Measurements from ENCODE around the gene GAB2. TPM values are rescaled to one million over a fixed set of nuclear protein-coding genes. Genes with fewer than 3 reads are reported as not detected.
A peak's percentile ranks its signal among the peaks of the same experiment; 100 is the strongest.

The GAB2 gene
- total and polyA plus RNA-seq, 2 experiments from 2014 or later, result 4.9 to 10.2 TPM

- no peak overlapping the region for H3K27ac ChIP-seq
- WGBS (ENCODE audit: low lambda C conversion rate, missing lambda C conversion rate), result 71% methylated on average over 5 of the region's 5 CpGs
These were observed 105.8 kb downstream of the GAB2 start for GRCh38 chr11:78311702-78312371.

GRCh38 chr11:78310500-78310909 lies 107.1 kb downstream of the GAB2 start:
- peak; percentile 26 for DNase-seq (ENCODE audit: low spot score)
- no peak overlapping the region for H2AFZ ChIP-seq
- H3K27me3 ChIP-seq, result no peaks in the 10 kb centered on the region

More at GRCh38 chr11:78311702-78312371, 105.8 kb downstream of the GAB2 start:
- Histone ChIP-seq H3K9me2 (replicated peaks; ENCODE audit: insufficient read depth) (no peaks in the 10 kb centered on the region), H3K27me3 (no peaks in the 10 kb centered on the region), H3K4me3 (no peak overlapping the region), H3K79me2 (peaks cover 64% of the 10 kb centered on the region), H2AFZ (no peak overlapping the region), H3K36me3 (replicated peaks; ENCODE audit: insufficient read depth, low read depth) (no peaks in the 10 kb centered on the region), H4K20me1 (ENCODE audit: insufficient read depth, poor library complexity, severe bottlenecking) (no peaks in the 10 kb centered on the region), H3K4me1 (ENCODE audit: insufficient read depth) (peaks cover 19% of the 10 kb centered on the region), H3K9me3 (ENCODE audit: low read depth) (no peaks in the 10 kb centered on the region), H3K4me2 (no peak overlapping the region)
- TF ChIP-seq EZH2phosphoT487 (IDR thresholded peaks at IDR 0.05; ENCODE audit: low read depth, severe bottlenecking, unreplicated experiment), result no peak
- no peak for TF ChIP-seq CTCF (IDR thresholded peaks at IDR 0.05; ENCODE audit: poor library complexity)
- no peak for TF ChIP-seq EZH2 (IDR thresholded peaks at IDR 0.05; ENCODE audit: borderline replicate concordance)
- DNase-seq (ENCODE audit: low spot score), result no peak

GRCh38 chr11:78304201-78304600 lies 113.4 kb downstream of the GAB2 start:
- Histone ChIP-seq H3K36me3 (replicated peaks; ENCODE audit: insufficient read depth, low read depth) (no peaks in the 10 kb centered on the region), H3K79me2 (peaks cover 34% of the 10 kb centered on the region), H3K4me1 (ENCODE audit: insufficient read depth) (no peaks in the 10 kb centered on the region)

More at GRCh38 chr11:78310500-78310909, 107.1 kb downstream of the GAB2 start:
- Histone ChIP-seq H3K36me3 (replicated peaks; ENCODE audit: insufficient read depth, low read depth) (no peaks in the 10 kb centered on the region), H3K4me3 (no peak overlapping the region), H3K4me1 (ENCODE audit: insufficient read depth) (peaks cover 19% of the 10 kb centered on the region), H4K20me1 (ENCODE audit: insufficient read depth, poor library complexity, severe bottlenecking) (no peaks in the 10 kb centered on the region), H3K79me2 (peaks cover 54% of the 10 kb centered on the region), H3K4me2 (no peak overlapping the region), H3K9me2 (replicated peaks; ENCODE audit: insufficient read depth) (no peaks in the 10 kb centered on the region), H3K9me3 (ENCODE audit: low read depth) (no peaks in the 10 kb centered on the region), H3K27ac (no peak overlapping the region)
- TF ChIP-seq EZH2 (IDR thresholded peaks at IDR 0.05; ENCODE audit: borderline replicate concordance), result no peak
- TF ChIP-seq CTCF (IDR thresholded peaks at IDR 0.05; ENCODE audit: poor library complexity), result no peak
- no peak for TF ChIP-seq EZH2phosphoT487 (IDR thresholded peaks at IDR 0.05; ENCODE audit: low read depth, severe bottlenecking, unreplicated experiment)
- WGBS (ENCODE audit: low lambda C conversion rate, missing lambda C conversion rate), result 60% methylated on average over 6 of the region's 6 CpGs

More at GRCh38 chr11:78304201-78304600, 113.4 kb downstream of the GAB2 start:
- 82% methylated on average over 2 of the region's 2 CpGs for WGBS (ENCODE audit: low lambda C conversion rate, missing lambda C conversion rate)
- no peak overlapping the region for H3K4me2 ChIP-seq
- no peaks in the 10 kb centered on the region for H3K27me3 ChIP-seq
- no peak overlapping the region for H3K4me3 ChIP-seq
- TF ChIP-seq CTCF (IDR thresholded peaks at IDR 0.05; ENCODE audit: poor library complexity) (no peak), EZH2phosphoT487 (IDR thresholded peaks at IDR 0.05; ENCODE audit: low read depth, severe bottlenecking, unreplicated experiment) (no peak)
- H3K27ac ChIP-seq, result no peak overlapping the region
- no peak overlapping the region for H2AFZ ChIP-seq
- no peaks in the 10 kb centered on the region for H3K9me3 ChIP-seq (ENCODE audit: low read depth)
- no peaks in the 10 kb centered on the region for H3K9me2 ChIP-seq (replicated peaks; ENCODE audit: insufficient read depth)
- H4K20me1 ChIP-seq (ENCODE audit: insufficient read depth, poor library complexity, severe bottlenecking), result no peaks in the 10 kb centered on the region
- no peak for DNase-seq (ENCODE audit: low spot score)

Data from hepatocyte (in vitro differentiated cells).